ENCODE results near the gene UBXN4. TPM values are rescaled to one million over a fixed set of nuclear protein-coding genes. Genes with fewer than 3 reads are reported as not detected.
"Not testable (repeated sequence)": the region's sequence is repeated elsewhere in the genome, so short reads cannot be mapped to it uniquely, and the experiment has no call there.

UBXN4 gene
- total RNA-seq, 4 donors from 2014 or later = 54.2 to 101 (median 61.3) TPM

DNA sequence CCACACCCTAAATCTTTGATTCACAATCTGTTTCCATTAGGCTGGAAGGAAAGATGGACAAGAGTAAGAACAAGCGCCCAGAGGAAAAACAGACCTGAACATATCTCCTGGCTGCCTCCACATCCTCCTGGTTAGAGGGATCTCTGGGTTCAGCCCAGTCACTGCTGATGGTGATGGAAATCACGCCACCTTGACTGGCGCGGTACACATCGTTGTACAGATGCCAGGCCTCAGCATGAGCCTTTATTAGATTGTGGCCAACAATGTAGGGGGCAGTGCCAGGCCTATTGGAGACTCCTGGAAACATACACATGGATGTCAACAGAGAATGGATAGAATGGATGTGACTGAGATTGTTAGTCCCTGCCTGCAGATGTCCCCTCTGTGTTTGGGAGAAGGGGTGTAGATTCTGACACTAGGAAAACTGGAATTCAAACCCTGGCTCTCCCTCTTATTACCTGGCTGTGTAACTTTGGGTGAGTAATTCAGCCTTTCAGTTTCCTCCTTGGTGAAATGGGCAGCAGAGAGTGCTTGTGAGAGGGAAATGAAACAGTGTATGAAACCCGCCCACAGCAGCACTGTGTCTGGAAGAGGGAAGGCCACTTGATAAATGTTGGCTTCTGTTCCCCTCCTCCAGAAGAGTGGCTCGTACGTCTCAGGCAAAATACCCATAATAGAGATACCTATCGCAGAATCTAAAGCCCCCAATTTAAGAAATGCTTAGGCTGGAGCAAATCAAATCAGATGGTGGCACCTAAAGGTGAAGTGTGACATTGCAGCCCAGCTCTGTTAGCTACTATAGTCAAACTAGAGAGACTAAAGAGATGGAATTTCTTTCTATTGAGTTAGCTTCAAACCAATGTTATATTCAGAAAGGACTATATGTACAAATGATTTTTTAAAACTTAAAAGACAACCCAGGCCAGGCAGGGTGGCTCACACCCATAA is 59.1 kb downstream of the UBXN4 start:
- Histone ChIP-seq H3K27me3 (no peaks in the 10 kb centered on the region), H3K9me3 (peaks cover 0 to 6% of the 10 kb centered on the region in 2 donors), H3K27ac (no peak overlapping the region), H3K4me3 (no peak overlapping the region), H3K36me3 (no peaks in the 10 kb centered on the region), H3K4me1 (no peaks in the 10 kb centered on the region)
- TF ChIP-seq POLR2AphosphoS5 (IDR thresholded peaks at IDR 0.05) (no peak), EP300 (IDR thresholded peaks at IDR 0.05; ENCODE audit: low read depth) (no peak), CTCF (IDR thresholded peaks at IDR 0.05) (no peak), POLR2A (IDR thresholded peaks at IDR 0.05) (no peak)
- 91% methylated on average over 9 of the region's 9 CpGs; no CpG with 5 or more reads in 1 of the 2 donors for WGBS, 2 donors (ENCODE audit: low coverage in 1 of 2)
- in situ Hi-C loops (cut with MboI; ENCODE audit: low pct_ligation_motif_present in 1 of 4, low pct_unique_long_range_greater_than_20kb in 1 of 4, low sequenced_read_pairs in 3 of 4) = no loop called here
- no peak for DNase-seq
- intact Hi-C loops (cut with DNase I; ENCODE audit: low total_unique reads) = no loop called here

GRCh38 chr2:135802350-135802749 is 60.7 kb downstream of the UBXN4 start:
- in situ Hi-C loops (cut with MboI; ENCODE audit: low pct_ligation_motif_present in 1 of 4, low pct_unique_long_range_greater_than_20kb in 1 of 4, low sequenced_read_pairs in 3 of 4) (no loop called here), intact Hi-C loops (cut with DNase I; ENCODE audit: low total_unique reads) (no loop called here)
- no peak for DNase-seq
- H3K27ac ChIP-seq = no peak overlapping the region
- TF ChIP-seq CTCF (IDR thresholded peaks at IDR 0.05) (no peak), POLR2AphosphoS5 (IDR thresholded peaks at IDR 0.05) (no peak), EP300 (IDR thresholded peaks at IDR 0.05; ENCODE audit: low read depth) (no peak), POLR2A (IDR thresholded peaks at IDR 0.05) (no peak)
- H3K27me3 ChIP-seq = no peaks in the 10 kb centered on the region
- no peaks in the 10 kb centered on the region for H3K36me3 ChIP-seq
- no peak overlapping the region for H3K4me3 ChIP-seq
- H3K9me3 ChIP-seq = peaks cover 0 to 6% of the 10 kb centered on the region in 2 donors
- no peaks in the 10 kb centered on the region for H3K4me1 ChIP-seq
- WGBS, 2 donors (ENCODE audit: low coverage in 1 of 2) = 65 to 67% methylated on average over 3 of the region's 3 CpGs

DNA sequence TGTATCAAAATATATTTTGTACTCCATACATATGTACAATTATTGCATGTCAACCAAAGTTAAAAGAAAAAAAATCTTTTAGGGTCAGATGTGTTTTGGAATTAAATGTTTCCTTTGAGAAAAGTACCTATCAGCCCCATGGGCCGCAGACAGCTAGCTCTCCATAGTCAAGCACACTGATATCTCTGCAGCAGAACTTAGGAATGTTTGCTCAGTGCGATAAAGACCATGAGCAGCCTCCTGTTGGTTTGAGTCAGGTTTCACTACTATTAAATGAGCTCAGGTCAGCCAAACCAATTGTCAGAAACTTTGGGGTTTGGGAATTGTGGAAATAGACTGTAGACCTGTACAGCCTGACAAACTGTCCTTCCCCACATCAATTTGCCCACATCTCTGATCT is 61.6 kb downstream of the UBXN4 start:
- no peak for TF ChIP-seq EP300 (IDR thresholded peaks at IDR 0.05; ENCODE audit: low read depth)
- no peak for TF ChIP-seq CTCF (IDR thresholded peaks at IDR 0.05)
- no peak for TF ChIP-seq POLR2AphosphoS5 (IDR thresholded peaks at IDR 0.05)
- TF ChIP-seq POLR2A (IDR thresholded peaks at IDR 0.05) = no peak
- H3K27ac ChIP-seq = no peak overlapping the region
- WGBS, 2 donors (ENCODE audit: low coverage in 1 of 2) = 89 to 96% methylated on average over 1 to 2 of the region's 2 CpGs
- H3K9me3 ChIP-seq = peaks cover 0 to 6% of the 10 kb centered on the region in 2 donors
- H3K4me1 ChIP-seq = no peaks in the 10 kb centered on the region
- DNase-seq = no peak
- H3K27me3 ChIP-seq = no peaks in the 10 kb centered on the region
- H3K4me3 ChIP-seq = no peak overlapping the region
- intact Hi-C loops (cut with DNase I; ENCODE audit: low total_unique reads) (no loop called here), in situ Hi-C loops (cut with MboI; ENCODE audit: low pct_ligation_motif_present in 1 of 4, low pct_unique_long_range_greater_than_20kb in 1 of 4, low sequenced_read_pairs in 3 of 4) (no loop called here)
- no peaks in the 10 kb centered on the region for H3K36me3 ChIP-seq

DNA sequence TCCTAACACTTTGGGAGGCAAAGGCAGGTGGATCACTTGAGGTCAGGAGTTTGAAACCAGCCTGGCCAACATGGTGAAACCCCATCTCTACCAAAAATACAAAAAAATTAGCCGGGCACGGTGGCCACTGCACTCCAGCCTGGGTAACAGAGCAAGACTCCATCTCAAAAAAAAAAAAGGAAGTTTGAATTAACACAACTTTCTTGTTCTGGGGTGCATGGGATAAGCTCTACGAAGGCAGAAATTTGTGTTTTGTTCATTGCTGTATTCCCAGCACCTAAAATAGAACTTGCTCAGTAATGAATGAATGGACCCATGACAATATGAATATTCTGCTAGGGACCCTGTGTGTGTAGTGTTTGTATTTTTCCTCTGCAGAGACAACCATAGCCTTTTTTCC is 66.2 kb downstream of the UBXN4 start:
- DNase-seq; H3K4me3 ChIP-seq; H3K27ac ChIP-seq; H3K9me3 ChIP-seq; H3K27me3 ChIP-seq; H3K36me3 ChIP-seq; intact Hi-C loops (cut with DNase I; ENCODE audit: low total_unique reads); in situ Hi-C loops (cut with MboI; ENCODE audit: low pct_ligation_motif_present in 1 of 4, low pct_unique_long_range_greater_than_20kb in 1 of 4, low sequenced_read_pairs in 3 of 4); H3K4me1 ChIP-seq: not testable (repeated sequence)
- 93% methylated on average over 3 of the region's 3 CpGs; no CpG with 5 or more reads in 1 of the 2 donors for WGBS, 2 donors (ENCODE audit: low coverage in 1 of 2)
